GM19043 (cell line): ENCODE results near the gene RNF217.
"Not testable (repeated sequence)": the region's sequence is repeated elsewhere in the genome, so short reads cannot be mapped to it uniquely, and the experiment has no call there.

Experiments
- ATAC-seq: cut with Tn5 transposase; IDR thresholded peaks from one replicate; pipeline ENCODE4 v1.9.1; 2021; ENCODE audit warnings: low read depth; ENCODE audit not compliant: unreplicated experiment

Gene RNF217

GRCh38 chr6:125009578-125009977 is 47.3 kb downstream of the RNF217 start:
- ATAC-seq, result no peak

- ATAC-seq, result no peak
Measured at GRCh38 chr6:125013938-125014660, 51.9 kb downstream of the RNF217 start.

DNA sequence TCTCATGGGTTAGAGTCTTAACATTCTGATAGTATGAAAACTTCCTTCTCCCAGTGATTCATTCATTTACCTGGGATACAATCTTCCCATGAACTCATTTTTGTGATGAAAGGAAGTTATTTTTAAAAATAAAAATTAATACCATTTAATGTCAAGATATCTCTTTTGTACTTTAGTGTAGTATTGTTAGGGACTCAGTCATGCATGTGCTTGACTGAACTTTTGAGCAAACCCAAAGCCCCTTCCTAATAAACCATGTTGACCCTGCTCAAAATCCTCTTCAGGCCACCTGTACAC is 52.4 kb downstream of the RNF217 start:
- no peak for ATAC-seq

- ATAC-seq, result no peak
Measured at GRCh38 chr6:125015152-125015551, 52.9 kb downstream of the RNF217 start.

DNA sequence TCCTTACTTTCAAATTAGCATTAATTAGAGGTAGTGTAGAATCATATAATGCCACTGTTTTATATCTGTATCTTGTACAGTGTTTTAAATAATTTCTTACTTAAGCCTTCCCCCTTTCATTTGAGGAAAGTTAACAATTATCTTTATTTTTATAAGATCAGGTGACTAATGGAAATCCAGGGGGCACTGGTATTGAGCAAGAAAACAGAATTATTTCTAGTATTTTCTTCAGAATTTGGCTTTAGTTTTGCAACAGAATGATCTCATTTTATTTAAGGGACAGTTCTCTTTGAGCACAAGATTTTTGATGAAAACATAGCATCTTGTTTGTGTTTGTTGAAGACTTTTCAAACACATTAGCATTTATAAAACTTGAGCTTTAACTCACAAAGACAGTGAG is 55.9 kb downstream of the RNF217 start:
- ATAC-seq, result no peak

- ATAC-seq, result no peak
Measured at GRCh38 chr6:125019281-125019680, 57.0 kb downstream of the RNF217 start.

DNA sequence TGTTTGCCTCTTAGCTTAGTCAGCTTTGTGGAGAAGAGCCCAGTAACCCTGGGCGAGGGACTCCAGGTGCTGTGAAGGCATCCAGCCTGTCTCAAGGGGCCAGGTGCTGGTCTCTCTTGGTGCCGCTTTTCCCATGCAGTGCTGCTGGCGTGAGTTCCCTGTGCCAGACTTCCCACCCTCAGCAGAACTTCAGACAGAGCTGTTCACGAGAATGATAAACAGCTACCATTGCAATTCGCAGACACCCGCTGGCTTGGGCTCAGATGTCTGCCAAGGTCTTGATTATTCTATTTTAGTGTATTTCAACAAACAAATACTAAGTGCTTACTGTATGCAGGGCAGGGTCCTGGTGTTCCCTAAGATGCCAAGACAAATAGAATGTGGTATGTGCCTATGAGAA is 57.7 kb downstream of the RNF217 start:
- no peak for ATAC-seq

GRCh38 chr6:125020385-125020784 is 58.1 kb downstream of the RNF217 start:
- no peak for ATAC-seq

DNA sequence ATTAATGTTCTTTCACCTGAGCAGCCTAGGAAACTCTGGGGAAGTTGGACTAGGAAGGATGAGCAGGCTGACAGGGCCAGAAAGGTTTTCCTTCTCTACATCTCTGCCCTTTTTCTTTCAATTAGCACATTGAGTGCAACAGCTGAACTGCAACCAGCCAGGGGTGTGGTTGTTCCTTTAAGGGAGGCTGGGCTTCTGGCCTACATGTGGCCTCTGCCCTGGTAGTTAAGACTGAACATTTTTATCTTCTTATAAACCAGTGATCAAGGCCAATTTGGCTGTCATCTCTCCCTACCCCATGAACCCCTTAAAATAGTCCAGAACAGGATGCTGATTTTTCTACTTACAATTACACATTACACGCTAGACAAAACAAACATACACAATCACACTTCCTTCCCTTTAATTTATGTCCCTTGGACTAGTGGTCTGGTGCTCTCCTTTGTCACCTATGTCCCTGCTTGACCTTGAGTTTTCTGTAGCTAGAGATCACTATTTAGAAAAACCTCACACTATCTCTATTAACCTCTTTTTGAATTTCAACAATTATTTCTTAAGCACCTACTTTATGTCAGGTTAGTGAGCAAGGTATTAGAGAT is 60.3 kb downstream of the RNF217 start:
- ATAC-seq, result no peak

- no peak for ATAC-seq
Measured at GRCh38 chr6:125025164-125025854, 63.1 kb downstream of the RNF217 start.

DNA sequence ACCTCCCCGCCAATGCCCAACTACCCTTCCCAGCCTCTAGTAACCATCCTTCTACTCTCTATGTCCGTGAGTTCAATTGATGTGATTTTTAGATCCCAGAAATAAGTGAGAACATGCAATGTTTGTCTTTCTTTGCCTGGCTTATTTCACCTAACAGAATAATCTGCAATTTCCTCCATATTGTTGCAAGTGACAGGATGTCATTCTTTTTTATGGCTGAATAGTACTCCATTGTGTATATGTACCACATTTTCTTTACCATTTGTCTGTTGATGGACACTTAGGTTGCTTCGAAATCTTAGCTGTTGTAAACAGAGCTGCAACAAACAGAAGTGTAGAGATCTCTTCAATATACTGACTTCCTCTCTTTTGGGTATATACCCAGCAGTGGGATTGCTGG is 65.0 kb downstream of the RNF217 start:
- ATAC-seq, result no peak

GRCh38 chr6:125030969-125031368 is 68.7 kb downstream of the RNF217 start:
- no peak for ATAC-seq

DNA sequence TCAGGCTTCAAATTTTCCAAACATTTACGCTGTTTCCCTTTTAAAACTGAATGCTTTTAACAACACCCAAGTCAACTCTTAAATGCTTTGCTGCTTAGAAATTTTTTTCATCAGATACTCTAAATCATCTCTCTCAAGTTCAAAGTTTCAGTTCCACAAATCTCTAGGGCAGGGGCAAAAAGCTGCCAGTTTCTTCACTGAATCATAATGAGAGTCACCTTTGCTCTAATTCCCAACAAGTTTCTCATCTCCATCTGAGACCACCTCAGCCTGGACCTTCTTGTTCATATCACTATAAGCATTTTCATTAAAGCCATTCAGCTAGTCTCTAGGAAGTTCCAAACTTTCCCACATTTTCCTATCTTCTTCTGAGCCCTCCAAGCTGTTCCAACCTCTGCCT is 69.1 kb downstream of the RNF217 start:
- no peak for ATAC-seq

GRCh38 chr6:125034929-125035328 is 72.7 kb downstream of the RNF217 start:
- ATAC-seq, result not testable (repeated sequence)

DNA sequence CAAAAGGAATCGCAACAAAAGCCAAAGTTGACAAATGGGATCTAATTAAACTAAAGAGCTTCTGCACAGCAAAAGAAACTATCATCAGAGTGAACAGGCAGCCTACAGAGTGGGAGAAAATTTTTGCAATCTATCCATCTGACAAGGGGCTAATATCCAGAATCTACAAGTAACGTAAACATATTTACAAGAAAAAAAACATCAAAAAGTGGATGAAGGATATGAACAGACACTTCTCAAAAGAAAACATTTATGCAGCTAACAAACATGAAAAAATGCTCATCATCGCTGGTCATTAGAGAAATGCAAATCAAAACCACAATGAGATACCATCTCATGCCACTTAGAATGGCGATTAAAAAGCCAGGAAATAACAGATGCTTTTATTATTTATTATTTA is 74.2 kb downstream of the RNF217 start:
- ATAC-seq, result not testable (repeated sequence)

- no peak for ATAC-seq
Measured at GRCh38 chr6:125037827-125038226, 75.6 kb downstream of the RNF217 start.

GRCh38 chr6:125038925-125039324 is 76.7 kb downstream of the RNF217 start:
- ATAC-seq, result no peak

DNA sequence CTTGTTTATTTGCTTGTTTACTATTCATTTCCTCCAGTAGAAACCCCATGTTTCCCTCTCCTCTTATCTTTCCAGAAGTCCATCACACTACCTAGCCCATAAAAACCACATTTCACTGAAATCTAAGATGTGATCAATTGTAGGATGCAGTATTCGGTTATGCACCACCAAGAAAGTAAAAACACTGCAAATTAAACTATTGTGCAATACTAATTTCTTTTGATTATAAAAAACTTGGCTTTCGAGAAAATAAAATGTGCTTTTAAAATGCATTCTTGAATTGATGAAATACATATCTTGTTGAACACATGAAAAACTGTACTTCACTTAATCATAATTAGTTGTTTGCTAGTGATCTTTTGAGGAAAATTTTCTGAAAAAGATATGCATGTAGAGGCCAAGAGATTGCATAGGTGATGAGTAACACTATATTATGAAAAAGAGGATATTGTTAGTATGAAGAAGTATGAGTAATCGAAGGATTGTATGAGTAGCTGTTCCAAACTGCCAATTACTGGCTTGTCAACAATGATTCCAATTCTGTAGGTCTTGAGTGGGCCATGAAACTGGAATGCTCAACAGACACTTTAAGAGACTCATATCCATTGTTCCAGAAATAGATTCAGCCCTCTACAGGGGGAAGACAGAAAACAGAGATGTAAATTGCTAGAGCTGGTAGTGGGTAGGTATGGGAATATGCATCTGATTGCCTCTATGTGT is 79.7 kb downstream of the RNF217 start:
- ATAC-seq, result no peak

DNA sequence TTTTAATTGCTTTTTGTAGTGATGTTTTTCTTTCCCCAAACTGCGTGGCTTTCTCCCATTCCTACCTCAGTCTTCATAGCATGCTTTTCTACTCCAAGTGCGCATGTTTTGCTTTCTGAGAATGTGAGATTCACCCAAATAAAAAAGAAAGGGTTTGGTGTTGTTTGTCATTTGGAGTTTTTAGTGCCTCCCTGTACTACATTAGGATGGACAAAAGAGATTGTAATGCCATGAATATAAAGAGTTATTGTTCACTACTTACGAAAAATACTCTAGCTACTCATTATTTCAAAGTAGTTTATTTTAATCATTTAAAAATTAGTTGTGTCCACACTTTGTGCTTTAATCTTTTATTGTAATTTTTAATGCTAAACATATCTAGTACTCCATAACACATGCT is 81.8 kb downstream of the RNF217 start:
- ATAC-seq, result no peak

DNA sequence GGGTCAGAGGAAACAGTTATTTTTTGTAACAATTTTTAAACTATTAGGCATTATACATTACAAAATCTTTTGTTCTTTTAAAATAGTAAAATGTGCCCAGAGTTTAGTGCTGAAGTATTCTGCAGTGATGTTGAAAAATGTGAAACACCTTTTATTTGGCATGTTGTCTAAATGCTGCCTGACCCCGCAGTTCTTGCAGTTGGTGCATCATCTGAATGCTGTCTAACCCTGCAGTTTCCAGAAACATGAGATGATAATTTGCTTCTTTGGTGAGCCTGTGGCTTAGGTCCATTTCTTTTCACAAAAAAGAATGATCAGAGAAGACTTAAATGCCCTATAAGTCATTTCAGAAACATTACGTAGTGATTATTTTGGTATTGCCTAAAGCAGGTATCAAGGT is 82.4 kb downstream of the RNF217 start:
- ATAC-seq, result no peak

GRCh38 chr6:125046107-125046925 is 84.1 kb downstream of the RNF217 start:
- ATAC-seq, result no peak
